HepG2 (cell line): Measurements from ENCODE around the gene RTEL1. TPM values are rescaled to one million over a fixed set of nuclear protein-coding genes. Genes with fewer than 3 reads are reported as not detected.

Source experiments
- CENPT ChIP-seq: sonication (generic); formaldehyde crosslinking; IDR thresholded peaks from 2 replicates; pipeline ENCODE4 v1.8.0; 2022; ENCODE audit warnings: low read depth, mild to moderate bottlenecking, moderate library complexity, missing genetic modification reagents
- GATAD1 ChIP-seq: IDR thresholded peaks from 2 replicates; pipeline ENCODE4 v1.6.1; 2016; ENCODE audit warnings: missing genetic modification reagents, missing compliant biosample characterization
- IRX3 ChIP-seq: sonication (generic); formaldehyde crosslinking; IDR thresholded peaks from 2 replicates; pipeline ENCODE4 v1.8.1; 2023; ENCODE audit warnings: mild to moderate bottlenecking, low read depth, missing genetic modification reagents, borderline replicate concordance
- KLF16 ChIP-seq, 2 experiments: sonication (generic) in 1 of 2; formaldehyde crosslinking in 1 of 2; IDR thresholded peaks; 2 replicates each; pipeline versions ENCODE4 v1.6.1 to v1.8.0; 2016 to 2023; ENCODE audit warnings: missing genetic modification reagents in 2 of 2, missing compliant biosample characterization in 1 of 2
- MEIS2 ChIP-seq: sonication (generic); formaldehyde crosslinking; IDR thresholded peaks from 2 replicates; pipeline ENCODE4 v1.9.0; 2021; ENCODE audit warnings: mild to moderate bottlenecking, missing genetic modification reagents
- MIER3 ChIP-seq: IDR thresholded peaks from 2 replicates; pipeline ENCODE4 v1.6.1; 2016; ENCODE audit warnings: missing compliant biosample characterization, borderline replicate concordance
- NCOA5 ChIP-seq: sonication (generic); formaldehyde crosslinking; IDR thresholded peaks from 2 replicates; pipeline ENCODE4 v1.4.0; 2020; ENCODE audit warnings: missing genetic modification reagents
- TEAD2 ChIP-seq: sonication (generic); formaldehyde crosslinking; IDR thresholded peaks from 2 replicates; pipeline ENCODE4 v1.9.0; 2021; ENCODE audit warnings: missing genetic modification reagents
- ZNF121 ChIP-seq: sonication (generic); formaldehyde crosslinking; IDR thresholded peaks from 2 replicates; pipeline ENCODE4 v1.5.0; 2020; ENCODE audit warnings: mild to moderate bottlenecking, missing genetic modification reagents
- ZNF354B ChIP-seq: sonication (generic); formaldehyde crosslinking; IDR thresholded peaks from 2 replicates; pipeline ENCODE4 v1.8.0; 2022; ENCODE audit warnings: mild to moderate bottlenecking, missing genetic modification reagents
- ZNF552 ChIP-seq: sonication (generic); formaldehyde crosslinking; IDR thresholded peaks from 2 replicates; pipeline ENCODE4 v1.9.0; 2022; ENCODE audit warnings: missing genetic modification reagents, mild to moderate bottlenecking, borderline replicate concordance
- ZNF598 ChIP-seq: sonication (generic); formaldehyde crosslinking; IDR thresholded peaks from 2 replicates; pipeline ENCODE4 v1.5.1; 2020; ENCODE audit warnings: mild to moderate bottlenecking, missing genetic modification reagents, borderline replicate concordance
- polyA plus RNA-seq, 8 experiments: library from polyadenylated mRNA; depleted of rRNA in 3 of 8; stranded (reverse) in 7 of 8; unstranded in 1 of 8; fragments of >200 nt; fragmentation: Illumina TruSeq in 4 of 8; extraction: Trizol in 4 of 8; gene quantifications; 2 replicates each; pipeline versions ENCODE4 v1.2.1 to v1.2.3, GENCODE V29; 2011 to 2016; ENCODE audit warnings: low read depth in 4 of 8, missing spikeins in 1 of 8, mixed read lengths in 1 of 8; ENCODE audit not compliant: insufficient read depth in 1 of 8
- total RNA-seq, 5 experiments: library from RNA; depleted of rRNA; stranded (reverse); fragments of >200 nt; fragmentation: Illumina TruSeq; extraction: Trizol; gene quantifications; 2 replicates each; pipeline ENCODE4 v1.2.3, GENCODE V29; 2016; ENCODE audit warnings: low read depth in 1 of 5
- TF ChIP-seq, protein P1 (sequence below): IDR thresholded peaks from 2 replicates; pipeline ENCODE4 v1.6.1; 2016
- TF ChIP-seq, protein P2 (sequence below): sonication (generic); formaldehyde crosslinking; IDR thresholded peaks from 2 replicates; pipeline ENCODE4 v1.8.1; 2022; ENCODE audit warnings: low read depth, mild to moderate bottlenecking, missing genetic modification reagents
- TF ChIP-seq, protein P3 (sequence below): sonication (generic); formaldehyde crosslinking; conservative IDR thresholded peaks from 2 replicates; pipeline ENCODE4 v1.4.0; 2020; ENCODE audit warnings: missing genetic modification reagents
- TF ChIP-seq, protein P4 (sequence below), 2 experiments: fragments of 450-650 bp in 1 of 2; sonication (generic) in 1 of 2; formaldehyde crosslinking; IDR thresholded peaks; 2 replicates each; pipeline versions ENCODE4 v1.5.0 to v1.8.0; 2020 to 2022; ENCODE audit warnings: mild to moderate bottlenecking in 1 of 2, missing genetic modification reagents in 1 of 2
- TF ChIP-seq, protein P5 (sequence below): sonication (generic); formaldehyde crosslinking; IDR thresholded peaks from 2 replicates; pipeline ENCODE4 v1.4.0; 2020; ENCODE audit warnings: missing genetic modification reagents
- TF ChIP-seq, protein P6 (sequence below): sonication (generic); formaldehyde crosslinking; IDR thresholded peaks from 2 replicates; pipeline ENCODE4 v1.5.0; 2020; ENCODE audit warnings: mild to moderate bottlenecking, low read depth, missing genetic modification reagents, borderline replicate concordance

RTEL1 gene
- total and polyA plus RNA-seq, 2 of the 13 experiments (the other 11 are each of a cell fraction or from before 2014, with no cell fraction given) = 21.8 to 36.4 TPM

DNA sequence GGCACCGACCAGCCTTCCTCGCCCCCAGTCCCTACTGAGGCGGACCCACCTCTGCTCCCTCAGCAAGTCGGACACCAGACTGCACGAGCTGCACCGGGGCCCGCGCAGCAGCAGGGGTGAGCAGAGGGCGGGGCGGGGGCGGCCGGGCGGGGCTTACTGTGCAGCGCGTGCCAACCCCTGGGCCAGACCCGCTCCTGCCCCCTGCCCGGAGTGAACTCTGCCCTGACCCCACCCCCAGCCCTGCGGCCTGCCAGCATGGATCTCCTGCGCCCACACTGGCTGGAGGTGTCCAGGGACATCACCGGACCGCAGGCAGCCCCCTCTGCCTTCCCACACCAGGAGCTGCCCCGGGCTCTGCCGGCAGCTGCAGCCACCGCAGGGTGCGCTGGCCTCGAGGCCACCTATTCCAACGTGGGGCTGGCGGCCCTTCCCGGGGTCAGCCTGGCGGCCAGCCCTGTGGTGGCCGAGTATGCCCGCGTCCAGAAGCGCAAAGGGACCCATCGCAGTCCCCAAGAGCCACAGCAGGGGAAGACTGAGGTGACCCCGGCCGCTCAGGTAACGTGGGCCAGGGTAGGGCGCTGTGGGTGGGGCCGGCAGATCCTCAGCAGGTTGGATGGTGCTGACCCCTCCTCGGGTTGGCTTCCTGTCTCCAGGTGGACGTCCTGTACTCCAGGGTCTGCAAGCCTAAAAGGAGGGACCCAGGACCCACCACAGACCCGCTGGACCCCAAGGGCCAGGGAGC is 80.0 kb downstream of the RTEL1 start (continued):
- TF ChIP-seq MIER3 (peak; percentile 57; the same call in 1 of the 2 replicates), ZNF598 (CRISPR knock-in tag) (no peak), MEIS2 (no peak; the same call in 1 of the 2 replicates), NCOA5 (CRISPR knock-in tag) (peak; percentile 68; the same call in 1 of the 2 replicates), TEAD2 (CRISPR knock-in tag) (no peak), IRX3 (CRISPR knock-in tag) (no peak), ZNF552 (0 out of 2 replicates have a peak, but pooled peaks have one; percentile 84), CENPT (CRISPR knock-in tag) (peak; percentile 73; the same call in 1 of the 2 replicates), GATAD1 (CRISPR knock-in tag) (peak; percentile 61), ZNF121 (CRISPR knock-in tag) (no peak; the same call in 1 of the 2 replicates), ZNF354B (CRISPR knock-in tag) (0 out of 2 replicates have a peak, but pooled peaks have one; percentile 93), KLF16 (CRISPR knock-in tag; IDR thresholded peaks at IDR 0.05) (peak in 1 of 2 experiments; percentile 13; a peak in 2 of 4 replicates)
- TF ChIP-seq, protein P1, sequence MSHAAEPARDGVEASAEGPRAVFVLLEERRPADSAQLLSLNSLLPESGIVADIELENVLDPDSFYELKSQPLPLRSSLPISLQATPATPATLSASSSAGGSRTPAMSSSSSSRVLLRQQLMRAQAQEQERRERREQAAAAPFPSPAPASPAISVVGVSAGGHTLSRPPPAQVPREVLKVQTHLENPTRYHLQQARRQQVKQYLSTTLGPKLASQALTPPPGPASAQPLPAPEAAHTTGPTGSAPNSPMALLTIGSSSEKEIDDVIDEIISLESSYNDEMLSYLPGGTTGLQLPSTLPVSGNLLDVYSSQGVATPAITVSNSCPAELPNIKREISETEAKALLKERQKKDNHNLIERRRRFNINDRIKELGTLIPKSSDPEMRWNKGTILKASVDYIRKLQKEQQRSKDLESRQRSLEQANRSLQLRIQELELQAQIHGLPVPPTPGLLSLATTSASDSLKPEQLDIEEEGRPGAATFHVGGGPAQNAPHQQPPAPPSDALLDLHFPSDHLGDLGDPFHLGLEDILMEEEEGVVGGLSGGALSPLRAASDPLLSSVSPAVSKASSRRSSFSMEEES (CRISPR knock-in tag) = no peak; the same call in none of the 2 replicates
- TF ChIP-seq, protein P2, sequence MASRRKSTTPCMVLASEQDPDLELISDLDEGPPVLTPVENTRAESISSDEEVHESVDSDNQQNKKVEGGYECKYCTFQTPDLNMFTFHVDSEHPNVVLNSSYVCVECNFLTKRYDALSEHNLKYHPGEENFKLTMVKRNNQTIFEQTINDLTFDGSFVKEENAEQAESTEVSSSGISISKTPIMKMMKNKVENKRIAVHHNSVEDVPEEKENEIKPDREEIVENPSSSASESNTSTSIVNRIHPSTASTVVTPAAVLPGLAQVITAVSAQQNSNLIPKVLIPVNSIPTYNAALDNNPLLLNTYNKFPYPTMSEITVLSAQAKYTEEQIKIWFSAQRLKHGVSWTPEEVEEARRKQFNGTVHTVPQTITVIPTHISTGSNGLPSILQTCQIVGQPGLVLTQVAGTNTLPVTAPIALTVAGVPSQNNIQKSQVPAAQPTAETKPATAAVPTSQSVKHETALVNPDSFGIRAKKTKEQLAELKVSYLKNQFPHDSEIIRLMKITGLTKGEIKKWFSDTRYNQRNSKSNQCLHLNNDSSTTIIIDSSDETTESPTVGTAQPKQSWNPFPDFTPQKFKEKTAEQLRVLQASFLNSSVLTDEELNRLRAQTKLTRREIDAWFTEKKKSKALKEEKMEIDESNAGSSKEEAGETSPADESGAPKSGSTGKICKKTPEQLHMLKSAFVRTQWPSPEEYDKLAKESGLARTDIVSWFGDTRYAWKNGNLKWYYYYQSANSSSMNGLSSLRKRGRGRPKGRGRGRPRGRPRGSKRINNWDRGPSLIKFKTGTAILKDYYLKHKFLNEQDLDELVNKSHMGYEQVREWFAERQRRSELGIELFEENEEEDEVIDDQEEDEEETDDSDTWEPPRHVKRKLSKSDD (CRISPR knock-in tag) = peak; percentile 86
- TF ChIP-seq, protein P3, sequence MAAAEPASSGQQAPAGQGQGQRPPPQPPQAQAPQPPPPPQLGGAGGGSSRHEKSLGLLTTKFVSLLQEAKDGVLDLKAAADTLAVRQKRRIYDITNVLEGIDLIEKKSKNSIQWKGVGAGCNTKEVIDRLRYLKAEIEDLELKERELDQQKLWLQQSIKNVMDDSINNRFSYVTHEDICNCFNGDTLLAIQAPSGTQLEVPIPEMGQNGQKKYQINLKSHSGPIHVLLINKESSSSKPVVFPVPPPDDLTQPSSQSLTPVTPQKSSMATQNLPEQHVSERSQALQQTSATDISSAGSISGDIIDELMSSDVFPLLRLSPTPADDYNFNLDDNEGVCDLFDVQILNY = no peak
- TF ChIP-seq, protein P4, sequence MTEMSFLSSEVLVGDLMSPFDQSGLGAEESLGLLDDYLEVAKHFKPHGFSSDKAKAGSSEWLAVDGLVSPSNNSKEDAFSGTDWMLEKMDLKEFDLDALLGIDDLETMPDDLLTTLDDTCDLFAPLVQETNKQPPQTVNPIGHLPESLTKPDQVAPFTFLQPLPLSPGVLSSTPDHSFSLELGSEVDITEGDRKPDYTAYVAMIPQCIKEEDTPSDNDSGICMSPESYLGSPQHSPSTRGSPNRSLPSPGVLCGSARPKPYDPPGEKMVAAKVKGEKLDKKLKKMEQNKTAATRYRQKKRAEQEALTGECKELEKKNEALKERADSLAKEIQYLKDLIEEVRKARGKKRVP (CRISPR knock-in tag; IDR thresholded peaks at IDR 0.05) = peak in 1 of 2 experiments; percentile 56; a peak in 1 of 4 replicates
- TF ChIP-seq, protein P5, sequence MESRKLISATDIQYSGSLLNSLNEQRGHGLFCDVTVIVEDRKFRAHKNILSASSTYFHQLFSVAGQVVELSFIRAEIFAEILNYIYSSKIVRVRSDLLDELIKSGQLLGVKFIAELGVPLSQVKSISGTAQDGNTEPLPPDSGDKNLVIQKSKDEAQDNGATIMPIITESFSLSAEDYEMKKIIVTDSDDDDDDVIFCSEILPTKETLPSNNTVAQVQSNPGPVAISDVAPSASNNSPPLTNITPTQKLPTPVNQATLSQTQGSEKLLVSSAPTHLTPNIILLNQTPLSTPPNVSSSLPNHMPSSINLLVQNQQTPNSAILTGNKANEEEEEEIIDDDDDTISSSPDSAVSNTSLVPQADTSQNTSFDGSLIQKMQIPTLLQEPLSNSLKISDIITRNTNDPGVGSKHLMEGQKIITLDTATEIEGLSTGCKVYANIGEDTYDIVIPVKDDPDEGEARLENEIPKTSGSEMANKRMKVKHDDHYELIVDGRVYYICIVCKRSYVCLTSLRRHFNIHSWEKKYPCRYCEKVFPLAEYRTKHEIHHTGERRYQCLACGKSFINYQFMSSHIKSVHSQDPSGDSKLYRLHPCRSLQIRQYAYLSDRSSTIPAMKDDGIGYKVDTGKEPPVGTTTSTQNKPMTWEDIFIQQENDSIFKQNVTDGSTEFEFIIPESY (CRISPR knock-in tag) = peak; percentile 62
- TF ChIP-seq, protein P6, sequence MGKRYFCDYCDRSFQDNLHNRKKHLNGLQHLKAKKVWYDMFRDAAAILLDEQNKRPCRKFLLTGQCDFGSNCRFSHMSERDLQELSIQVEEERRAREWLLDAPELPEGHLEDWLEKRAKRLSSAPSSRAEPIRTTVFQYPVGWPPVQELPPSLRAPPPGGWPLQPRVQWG (CRISPR knock-in tag) = no peak; the same call in 1 of the 2 replicates
